HK-2 (cell line): ENCODE results near the gene DNAJB6.

Experiments
- DNase-seq: peaks from one replicate; pipeline ENCODE4 v3.0.0-alpha.2; 2018; ENCODE audit not compliant: unreplicated experiment

The DNAJB6 gene

DNA sequence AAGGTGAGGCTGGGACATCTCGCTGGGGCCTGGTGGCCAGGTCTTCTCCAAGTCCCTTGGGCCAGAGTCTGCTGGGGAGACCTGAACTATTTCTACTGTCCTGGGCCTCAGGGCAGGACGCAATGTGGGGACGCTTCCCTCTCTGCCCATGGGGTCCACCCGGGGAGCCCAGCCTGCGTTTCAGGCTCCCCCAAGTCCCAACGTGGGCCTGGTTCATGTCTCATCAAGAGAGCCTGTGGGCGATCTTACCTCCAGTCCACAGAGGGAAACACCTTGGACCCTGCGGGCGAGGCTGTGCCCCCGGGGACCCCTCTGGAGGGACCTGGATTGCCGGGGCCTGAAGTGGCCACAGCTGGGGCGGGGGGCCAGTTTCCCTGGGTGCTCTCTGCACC is 91.7 kb downstream of the DNAJB6 start:
- DNase-seq = no peak

DNA sequence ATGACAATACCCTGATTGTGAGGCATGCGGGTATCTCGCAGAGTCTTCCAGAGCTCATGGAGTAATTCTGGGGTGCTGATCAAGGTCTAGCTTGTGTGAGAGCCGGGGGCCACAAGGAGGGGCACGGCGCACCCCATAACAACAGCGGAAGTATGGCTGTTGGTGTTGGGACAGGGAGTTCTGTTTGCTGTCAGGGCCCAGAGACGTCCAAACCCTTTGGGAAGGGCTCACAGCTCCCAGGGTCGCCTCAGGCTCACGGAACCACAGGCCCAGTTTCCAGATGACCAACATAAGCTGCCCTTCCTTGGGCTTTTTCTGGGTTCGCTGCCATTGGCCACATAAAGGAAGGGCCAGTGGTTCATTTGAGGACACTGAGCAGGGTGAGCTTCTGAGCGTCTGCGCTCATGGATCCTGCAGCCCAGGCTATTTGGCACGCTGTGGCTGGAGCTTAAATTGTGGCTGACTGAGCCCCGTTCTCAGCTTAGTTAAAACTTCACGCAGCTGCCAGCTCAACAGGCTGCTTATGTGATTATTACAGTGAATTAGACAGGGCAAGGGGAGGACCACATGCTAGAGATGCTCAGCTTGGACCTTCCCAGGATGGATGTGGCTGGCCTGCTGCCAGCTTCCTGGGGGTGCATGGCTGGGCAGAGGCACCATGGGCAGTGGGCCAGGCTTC is 92.3 kb downstream of the DNAJB6 start:
- no peak for DNase-seq

DNA sequence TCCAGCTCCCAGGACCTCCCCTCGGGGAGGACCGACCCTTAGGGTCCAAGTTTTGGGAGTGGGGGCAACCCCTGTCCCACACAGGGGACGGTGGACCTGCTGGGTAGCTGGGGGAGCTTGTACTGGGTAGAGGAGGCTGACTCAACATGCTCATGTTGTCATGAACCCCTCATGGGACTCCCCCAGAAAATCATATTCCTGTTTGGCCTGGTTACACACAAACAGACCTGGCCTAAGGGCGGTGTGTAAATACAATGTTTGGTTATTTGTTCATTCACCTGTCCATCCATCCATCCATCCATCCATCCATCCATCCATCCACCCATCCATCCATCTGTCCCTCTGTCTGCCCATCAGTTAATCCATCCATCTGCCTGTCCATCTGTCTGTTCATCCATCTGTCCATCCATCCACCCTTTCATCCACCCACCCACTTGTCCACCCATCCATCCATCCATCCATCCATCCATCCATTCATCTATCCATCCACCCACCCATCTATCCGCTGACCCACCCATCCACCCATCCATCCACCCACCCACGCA is 92.9 kb downstream of the DNAJB6 start:
- no peak for DNase-seq

DNA sequence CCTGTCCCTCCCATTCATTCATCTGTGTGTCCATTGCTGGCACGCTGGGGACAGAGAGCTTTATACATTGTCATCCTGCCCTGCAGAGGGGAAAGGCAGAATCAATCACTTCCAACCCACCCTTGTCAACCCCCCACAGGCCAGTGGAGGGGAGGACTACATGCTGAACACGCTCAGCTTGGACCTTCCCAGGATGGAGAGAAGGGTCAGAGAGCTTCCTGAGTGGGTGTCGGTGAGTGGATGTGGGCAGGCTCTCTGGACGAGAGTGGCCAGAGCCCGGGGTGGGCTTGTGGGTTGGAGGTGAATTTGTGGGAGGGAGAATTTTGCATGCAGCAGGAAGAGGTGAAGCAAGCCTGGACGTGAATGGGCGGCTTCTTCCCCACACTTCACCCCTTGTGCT is 93.9 kb downstream of the DNAJB6 start:
- DNase-seq = no peak

DNA sequence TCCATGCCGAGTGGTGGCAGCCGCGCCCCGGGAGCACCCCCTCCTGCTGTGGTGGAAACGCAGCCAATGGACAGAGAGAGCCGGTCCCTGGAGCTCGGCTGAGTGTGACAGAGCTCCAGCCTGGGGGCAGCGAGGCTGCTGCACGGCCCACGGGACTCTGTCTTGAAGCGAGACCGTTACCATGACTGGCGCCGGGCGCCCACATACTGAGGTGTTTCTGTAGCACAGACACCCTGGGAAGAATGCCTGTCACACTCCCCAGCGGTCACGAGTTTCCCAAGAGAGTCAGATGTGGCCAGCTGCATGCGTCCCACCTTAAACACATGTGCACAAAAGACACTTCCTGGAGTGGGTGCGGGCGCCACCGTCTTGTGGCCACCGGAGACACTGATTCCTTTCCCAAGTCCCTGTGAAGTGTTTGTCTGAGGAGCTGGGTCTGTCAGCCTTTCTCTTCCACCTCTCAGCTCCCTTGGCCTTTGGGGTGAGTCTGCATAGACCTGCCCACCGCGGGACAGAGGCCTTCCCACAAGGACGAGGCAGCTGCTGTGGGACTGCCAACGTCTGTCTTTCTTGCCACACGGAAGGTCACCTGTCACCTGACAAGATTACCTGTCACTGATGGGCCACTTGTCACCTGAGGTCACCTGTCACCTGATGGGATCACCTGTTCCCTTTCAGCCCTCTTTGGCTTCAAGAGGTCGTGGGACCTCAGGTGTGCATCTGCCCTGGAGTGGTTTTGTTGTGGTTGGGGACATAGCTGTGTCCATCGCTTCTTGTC is 94.6 kb downstream of the DNAJB6 start:
- no peak for DNase-seq

DNA sequence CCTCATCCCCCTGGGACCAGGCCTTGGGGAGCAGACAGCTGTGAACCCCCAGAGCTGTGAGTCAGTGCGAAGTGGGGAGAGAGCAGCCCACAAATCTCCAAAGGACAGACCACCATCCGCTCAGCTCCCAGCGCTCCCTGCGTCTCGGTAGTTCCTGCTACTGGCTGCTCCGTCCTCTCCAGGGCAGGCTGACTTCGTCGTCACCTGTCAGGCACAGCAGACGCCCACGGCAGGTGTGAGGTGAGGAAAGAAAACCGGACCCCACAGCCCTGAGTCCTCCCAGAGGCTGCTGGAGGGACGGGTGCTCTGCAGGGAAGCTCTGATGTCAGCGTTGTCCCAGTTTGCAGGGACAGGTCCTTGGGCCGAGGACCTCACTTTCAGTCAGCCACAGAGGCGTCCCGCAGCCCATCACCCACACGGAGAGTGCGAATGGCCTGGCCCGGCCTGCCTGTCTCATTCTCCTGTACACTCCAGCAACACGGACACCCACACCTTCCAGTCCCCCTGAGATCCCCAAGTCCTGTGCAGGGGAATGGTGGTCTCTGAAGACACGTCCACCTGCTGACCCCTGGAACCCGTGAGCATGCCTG is 95.2 kb downstream of the DNAJB6 start:
- no peak for DNase-seq

DNA sequence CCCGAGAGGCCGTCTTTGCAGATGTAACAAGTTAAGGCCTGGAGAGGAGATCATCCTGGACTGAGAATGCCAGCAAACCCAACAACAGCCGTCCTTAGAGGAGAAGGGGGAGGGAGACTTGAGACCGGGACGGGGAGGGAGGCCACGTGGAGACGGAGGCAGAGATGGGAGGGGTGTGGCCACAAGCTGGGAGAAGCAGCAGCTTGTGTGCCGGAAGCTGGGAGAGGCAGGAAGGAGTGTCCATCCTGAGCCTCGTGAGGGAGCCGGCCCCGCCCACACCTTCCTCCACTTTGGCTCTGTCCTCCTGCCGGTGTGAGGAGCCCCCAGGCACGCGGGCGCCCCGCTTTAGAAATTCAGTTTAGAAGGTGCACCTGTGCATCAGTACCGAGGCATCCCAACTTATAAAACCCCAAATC is 95.7 kb downstream of the DNAJB6 start:
- peak; percentile 57 for DNase-seq

DNA sequence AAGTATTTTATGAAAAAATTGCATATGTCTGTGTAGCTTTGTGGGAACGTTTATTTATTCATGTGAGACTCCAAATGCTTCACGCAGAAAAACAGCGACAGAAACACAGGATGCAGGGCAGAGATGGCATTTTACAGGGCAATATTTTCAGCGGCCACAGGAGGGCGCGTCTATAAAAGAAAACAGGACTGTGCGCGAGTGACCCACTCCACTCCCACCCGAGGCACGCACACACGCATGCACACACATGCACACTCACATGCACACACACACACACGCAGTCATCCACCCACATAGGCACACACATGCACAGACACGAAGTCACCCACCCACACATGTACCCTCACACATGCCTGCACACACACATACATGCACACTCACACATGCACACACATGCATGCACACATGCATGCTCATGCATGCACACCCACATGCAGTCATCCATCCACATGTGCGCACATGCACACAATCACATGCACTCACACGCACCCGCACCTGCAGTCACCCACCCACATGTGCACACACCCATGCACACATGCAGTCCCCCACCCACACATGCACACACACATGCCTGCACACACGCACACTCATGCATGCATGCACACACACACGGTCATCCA is 96.3 kb downstream of the DNAJB6 start:
- peak; percentile 31 for DNase-seq

DNA sequence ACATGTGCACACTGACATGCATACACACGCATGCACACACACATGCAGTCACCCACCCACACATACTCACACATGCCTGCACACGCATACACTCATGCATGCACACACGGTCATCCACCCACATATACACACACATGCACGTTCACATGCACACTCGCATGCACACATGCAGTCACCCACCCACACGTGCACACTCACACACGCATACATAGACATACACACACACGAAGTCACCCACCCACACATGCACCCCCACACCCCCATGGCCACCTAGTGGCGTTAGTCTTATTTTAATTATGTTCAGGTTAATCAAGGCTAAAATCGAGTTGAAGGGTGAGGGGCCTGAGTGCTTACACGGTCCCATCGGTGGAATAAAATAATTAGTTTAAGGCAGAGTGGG is 96.8 kb downstream of the DNAJB6 start:
- DNase-seq = no peak

DNA sequence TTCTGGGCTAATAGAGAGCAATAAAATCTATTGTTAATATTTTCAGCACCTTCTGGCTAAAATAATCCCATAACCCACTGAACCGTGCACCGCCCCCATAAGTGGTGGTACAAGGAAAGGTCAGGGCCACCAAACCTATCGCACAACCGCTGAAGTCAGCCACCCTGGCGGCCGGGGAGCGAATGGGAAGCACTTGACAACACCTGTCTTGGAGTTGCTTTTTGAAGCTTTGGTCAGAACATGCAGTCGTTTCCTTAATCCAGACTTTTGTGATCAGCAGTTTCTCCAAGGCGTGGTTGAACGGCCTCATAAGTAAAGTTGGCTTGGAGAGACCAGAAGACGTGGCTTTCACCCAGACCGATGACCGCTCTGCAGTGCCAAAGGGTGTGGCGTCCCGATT is 97.4 kb downstream of the DNAJB6 start:
- DNase-seq = no peak

DNA sequence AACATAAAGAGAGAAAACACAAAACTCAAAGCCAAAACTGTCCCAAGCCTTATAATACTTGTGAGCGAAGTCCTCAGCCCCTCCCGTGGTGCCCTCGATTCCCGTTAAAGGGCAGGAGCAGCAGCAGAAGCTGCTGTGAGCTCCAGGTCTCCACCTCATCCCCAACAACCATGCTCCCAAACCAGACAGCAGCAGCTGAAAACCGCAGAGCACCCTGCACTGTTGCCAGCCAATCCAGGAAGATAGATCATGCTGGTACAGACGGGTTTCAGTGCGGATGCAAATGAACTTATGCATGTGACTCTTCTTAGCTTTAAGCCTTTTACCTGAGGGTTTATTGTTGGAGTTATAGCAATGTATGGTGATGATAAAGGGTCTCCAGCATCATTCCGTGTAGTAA is 97.9 kb downstream of the DNAJB6 start:
- no peak for DNase-seq

DNA sequence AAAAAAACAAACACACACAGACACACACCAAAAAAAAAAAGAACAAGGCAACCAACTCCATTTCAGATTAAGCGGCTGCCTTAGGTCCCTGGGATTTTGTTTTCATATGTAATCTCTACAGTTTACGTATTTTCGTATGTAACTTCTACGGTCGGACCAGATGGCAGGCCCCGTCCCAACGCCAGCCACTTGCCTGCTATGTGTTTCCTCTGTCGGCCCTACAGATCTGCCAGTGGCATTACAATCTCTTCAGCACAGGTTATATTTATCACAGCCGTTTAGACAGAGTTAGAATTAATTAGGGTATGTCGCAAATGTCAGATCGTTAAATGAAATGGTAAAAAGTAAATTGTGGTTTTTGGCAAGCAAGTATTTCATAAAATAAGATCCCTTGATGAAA is 99.3 kb downstream of the DNAJB6 start:
- DNase-seq = no peak

DNA sequence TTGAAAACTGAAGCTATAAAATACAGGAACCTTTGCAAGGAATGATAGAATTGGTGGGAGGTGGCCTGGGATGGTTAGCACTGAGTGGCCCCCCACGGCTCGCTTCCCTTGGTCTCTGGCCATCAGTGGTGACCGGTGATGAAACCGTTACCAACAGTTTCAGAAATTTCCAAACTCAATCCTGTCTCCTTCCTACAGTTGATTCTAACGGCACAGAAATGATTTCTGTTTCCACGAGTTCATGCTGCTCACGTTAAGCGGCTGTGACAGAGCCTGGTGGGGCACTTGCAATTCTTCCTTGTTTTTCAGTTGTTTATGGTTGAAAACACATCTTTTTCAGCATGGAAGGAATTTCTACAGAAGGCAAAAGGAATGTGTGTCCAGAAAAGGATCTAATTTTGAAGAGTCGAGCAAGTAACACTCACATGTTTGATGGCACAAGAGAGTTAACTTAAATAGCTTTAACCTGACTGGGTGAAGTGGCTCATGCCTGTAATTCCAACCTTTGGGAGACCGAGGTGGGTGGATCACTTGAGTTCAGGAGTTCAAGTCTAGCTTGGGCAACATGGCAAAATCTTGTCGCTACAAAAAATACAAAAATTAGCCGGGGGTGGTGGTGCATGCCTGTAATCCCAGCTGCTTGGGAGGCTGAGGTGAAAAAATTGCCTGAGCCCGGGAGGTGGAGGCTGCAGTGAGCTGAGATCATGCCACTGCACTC is 100.1 kb downstream of the DNAJB6 start:
- no peak for DNase-seq

DNA sequence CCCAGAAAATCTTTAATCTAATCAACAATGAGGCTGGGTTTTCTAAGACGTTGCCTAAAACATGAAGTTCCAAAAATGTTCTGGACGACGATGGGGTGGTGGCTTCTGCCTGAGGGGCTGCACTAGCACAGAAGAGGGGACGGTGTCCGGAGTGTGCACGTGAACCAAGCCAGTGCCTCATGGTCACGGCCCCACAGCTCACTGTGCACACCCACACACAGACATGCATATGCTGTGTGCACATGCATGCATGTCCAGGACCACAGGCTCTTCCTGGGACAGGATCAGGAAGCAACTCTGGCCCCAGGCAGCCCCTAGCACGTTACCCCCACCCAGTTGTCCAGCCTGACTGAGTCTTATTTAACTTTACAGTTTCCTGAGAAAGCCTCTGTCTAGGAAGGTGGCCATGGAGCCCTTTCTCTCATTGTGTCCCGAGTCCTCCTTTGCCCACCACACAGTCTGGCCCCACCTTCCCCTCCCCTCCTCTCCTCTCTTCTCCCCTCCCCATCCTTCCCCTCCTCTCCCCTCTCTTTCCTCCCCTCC is 100.8 kb downstream of the DNAJB6 start:
- DNase-seq = no peak

DNA sequence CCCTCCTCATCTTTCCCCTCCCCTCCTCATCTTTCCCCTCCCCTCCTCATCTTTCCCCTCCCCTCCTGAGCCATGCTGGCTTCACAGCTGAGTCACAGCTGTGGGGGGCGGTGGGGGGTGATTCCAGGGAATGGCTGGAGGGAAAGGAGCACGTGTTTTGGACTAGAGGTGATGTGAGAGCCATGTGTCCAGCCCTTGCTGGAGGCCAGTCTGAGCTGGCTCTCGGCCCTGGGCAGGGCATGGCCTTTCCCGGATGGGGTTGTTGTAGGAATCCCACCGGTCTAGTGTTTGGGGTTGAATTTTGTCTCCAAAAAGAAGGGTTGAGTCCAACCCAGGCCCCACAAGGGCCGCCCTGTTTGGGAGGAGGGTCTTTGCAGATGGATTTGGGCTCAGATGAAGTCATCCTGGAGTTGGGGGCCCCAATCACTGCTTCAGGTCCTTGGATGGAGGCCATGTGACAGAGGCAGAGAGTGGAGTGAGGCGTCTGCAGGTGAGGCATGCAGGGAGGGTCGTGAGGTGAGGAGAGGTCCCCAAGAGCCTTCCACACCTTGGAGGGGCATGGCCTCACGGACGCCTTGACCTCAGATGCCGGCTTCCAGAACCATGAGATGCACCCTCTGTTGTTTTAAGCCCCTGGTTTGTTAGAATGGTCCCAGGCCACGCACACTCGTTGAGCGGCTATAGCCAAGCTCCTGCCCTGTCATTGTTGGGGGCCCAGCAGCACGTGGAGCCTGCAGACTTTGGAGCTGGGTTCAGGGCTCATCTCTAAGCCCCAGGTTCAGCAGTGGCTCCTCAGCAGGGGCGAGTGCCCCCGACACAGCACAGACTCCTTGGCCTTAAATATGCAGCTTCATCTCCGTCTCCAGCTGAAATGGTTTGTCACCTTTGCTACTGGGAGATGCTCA is 101.6 kb downstream of the DNAJB6 start:
- no peak for DNase-seq

DNA sequence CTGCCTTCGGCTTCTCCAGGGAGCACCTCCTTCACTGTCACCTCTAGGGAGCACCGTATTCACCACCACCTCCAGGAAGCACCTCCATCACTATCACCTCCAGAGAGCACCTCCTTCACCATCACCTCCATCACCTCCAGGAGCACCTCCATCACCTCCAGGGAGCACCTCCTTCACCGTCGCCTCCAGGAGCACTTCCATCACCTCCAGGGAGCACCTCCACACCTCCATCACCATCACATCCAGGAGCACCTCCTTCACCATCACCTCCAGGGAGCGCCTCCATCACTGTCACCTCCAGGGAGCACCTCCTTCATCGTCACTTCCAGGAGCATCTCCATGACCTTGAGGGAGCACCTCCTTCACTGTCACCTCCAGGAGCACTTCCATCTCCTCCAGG is 102.3 kb downstream of the DNAJB6 start:
- DNase-seq = no peak

DNA sequence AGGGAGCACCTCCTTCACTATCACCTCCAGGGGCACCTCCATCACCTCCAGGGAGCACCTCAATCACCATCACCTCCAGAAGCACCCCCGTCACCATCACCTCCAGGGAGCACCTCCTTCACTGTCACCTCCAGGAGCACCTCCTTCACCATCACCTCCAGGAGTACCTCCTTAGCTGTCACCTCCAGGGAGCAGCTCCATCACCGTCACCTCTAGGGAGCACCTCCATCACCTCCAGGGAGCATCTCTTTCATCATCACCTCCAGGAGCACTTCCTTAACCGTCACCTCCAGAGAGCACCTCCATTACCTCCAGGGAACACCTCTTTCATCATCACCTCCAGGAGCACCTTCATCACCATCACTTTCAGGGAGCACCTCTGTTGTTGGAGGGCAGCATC is 103.0 kb downstream of the DNAJB6 start:
- no peak for DNase-seq

DNA sequence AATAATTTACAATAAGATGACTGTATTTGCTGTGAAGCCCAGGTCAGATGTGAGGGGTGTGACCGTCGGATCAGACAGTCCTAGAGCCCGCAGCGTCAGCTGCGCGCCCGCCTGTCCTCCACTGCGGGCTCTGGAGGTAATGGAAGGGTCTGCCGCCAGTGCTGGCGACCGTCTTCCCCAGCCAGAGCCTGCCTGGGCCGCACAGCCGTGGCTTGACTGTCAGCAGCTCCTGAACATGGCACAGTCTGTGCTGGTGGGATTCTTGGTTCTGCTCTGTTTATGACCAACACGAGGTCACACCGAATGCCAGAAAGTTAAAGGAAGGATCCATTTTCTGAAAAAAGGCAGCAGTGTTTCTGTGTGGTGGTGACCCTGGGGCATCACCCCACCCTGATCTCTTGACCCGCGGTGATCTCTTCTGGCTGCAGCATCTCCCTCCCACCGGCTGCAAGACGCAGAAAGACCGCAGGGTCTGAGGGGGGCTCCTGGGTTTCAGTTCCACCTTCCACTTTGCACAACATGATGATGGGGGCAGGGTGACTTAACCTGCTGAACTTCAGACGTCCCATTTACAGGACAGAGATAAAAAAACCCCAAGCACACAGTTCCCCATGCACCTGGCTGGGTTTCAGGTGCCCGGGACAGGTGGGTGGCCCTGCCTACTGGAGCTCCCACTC is 103.7 kb downstream of the DNAJB6 start:
- DNase-seq = no peak

DNA sequence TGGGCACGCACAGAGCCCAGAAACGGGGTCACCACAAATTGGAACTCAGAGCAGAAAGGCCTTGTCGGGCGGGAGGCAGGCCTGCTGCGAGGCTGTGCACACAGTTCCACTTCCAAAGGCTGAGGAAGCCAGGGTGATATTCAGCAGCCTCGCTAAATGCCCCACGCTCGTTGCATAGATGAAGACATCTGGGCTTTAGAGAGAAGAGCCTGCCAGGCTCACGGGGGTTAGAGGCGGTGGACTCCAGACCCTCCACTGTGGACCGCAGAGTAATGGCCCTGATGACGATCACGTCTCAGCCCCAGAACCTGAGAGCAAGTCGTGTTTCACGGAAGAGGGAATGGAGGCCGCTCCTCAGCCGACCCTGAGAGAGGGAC is 104.2 kb downstream of the DNAJB6 start:
- DNase-seq = no peak

DNA sequence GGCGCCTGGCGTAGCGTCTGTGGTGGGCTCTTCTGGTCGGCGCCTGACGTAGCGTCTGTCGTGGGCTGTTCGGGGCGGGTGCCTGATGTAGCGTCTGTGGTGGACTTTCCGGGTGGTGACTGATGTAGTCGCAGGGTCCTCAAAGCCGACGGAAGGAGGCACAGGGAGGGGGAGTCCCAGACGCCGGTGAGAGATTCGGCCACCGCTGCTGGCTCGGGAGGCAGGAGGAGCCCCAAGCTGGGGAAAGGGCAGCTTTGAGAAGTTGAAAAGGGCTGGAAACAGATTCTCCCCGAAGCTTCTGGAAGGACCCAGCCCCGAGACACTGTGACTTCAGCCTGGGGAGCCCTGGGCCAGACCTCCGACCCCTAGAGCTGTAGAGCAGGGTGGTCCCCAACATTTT is 105.7 kb downstream of the DNAJB6 start:
- DNase-seq = no peak
